Endothelial cell of umbilical vein (primary cell): ENCODE results near the gene PPP1R10. TPM values are rescaled to one million over a fixed set of nuclear protein-coding genes. Genes with fewer than 3 reads are reported as not detected.
A peak's percentile ranks its signal among the peaks of the same experiment; 100 is the strongest.

ENCODE experiments used
- BruUV-seq: library from RNA; stranded (reverse); fragments of 400-500 nt; replicated peaks from 2 replicates; lab custom pipeline; 2021; lab: Mats Ljungman, UMichigan
- CTCF ChIA-PET: fragments of 300-600, 350-600 bp; sonication (Branson Sonifier 250); formaldehyde crosslinking; loops from one replicate; lab custom pipeline; 2021; ENCODE audit warnings: antibody characterized with exemption, inconsistent platforms; lab: Charles Lee
- POLR2A ChIA-PET: fragments of 300-600, 350-600 bp; sonication (Branson Sonifier 250); formaldehyde crosslinking; loops from one replicate; lab custom pipeline; 2021; ENCODE audit warnings: antibody characterized with exemption, inconsistent platforms; lab: Charles Lee
- DNase-seq: peaks from one replicate; pipeline ENCODE4 v3.0.0-alpha.2; 2011; ENCODE audit warnings: low read depth, low spot score
- FAIRE-seq: peaks from 2 replicates; lab custom pipeline; 2011; peaks lifted over from hg19 to GRCh38; lab: Jason Lieb, UNC
- H2AFZ ChIP-seq: 2 replicates; pipeline ENCODE4 v1.6.0; 2012; ENCODE audit warnings: low read depth, low read length, control low read depth, inconsistent platforms
- H3K27ac ChIP-seq: 2 replicates; pipeline ENCODE4 v1.5.1; 2011; ENCODE audit warnings: low read depth, mild to moderate bottlenecking, control low read depth, low read length, moderate library complexity; ENCODE audit not compliant: insufficient read depth
- H3K27me3 ChIP-seq, 2 experiments: 2 replicates each; pipeline versions ENCODE4 v1.6.0 to v1.6.1; 2011; ENCODE audit warnings: low read length in 2 of 2, mixed read lengths in 1 of 2; ENCODE audit not compliant: control insufficient read depth in 2 of 2, insufficient read depth in 2 of 2
- H3K36me3 ChIP-seq, 2 experiments: 2 replicates in 1 of 2; 3 replicates in 1 of 2; pipeline ENCODE4 v1.5.1; 2011; ENCODE audit warnings: low read length in 2 of 2, mild to moderate bottlenecking in 1 of 2, moderate library complexity in 1 of 2; ENCODE audit not compliant: control insufficient read depth in 2 of 2, insufficient read depth in 2 of 2; ENCODE audit errors: extremely low read depth in 1 of 2
- H3K4me1 ChIP-seq: 3 replicates; pipeline ENCODE4 v1.5.1; 2011; ENCODE audit warnings: mild to moderate bottlenecking, low read length; ENCODE audit not compliant: control insufficient read depth, insufficient read depth; ENCODE audit errors: extremely low read depth
- H3K4me2 ChIP-seq: 2 replicates; pipeline ENCODE4 v1.6.1; 2011; ENCODE audit warnings: low read length, control low read depth, mixed read lengths; ENCODE audit not compliant: insufficient read depth
- H3K4me3 ChIP-seq, 3 experiments: fragments of 200-600 bp in 1 of 3; sonication (generic), shearing (Covaris generic) in 1 of 3; replicated peaks in 1 of 3; 2 replicates each; pipeline ENCODE4 v1.5.1; 2011 to 2016; ENCODE audit warnings: control low read depth in 3 of 3, low read length in 3 of 3, mild to moderate bottlenecking in 2 of 3, inconsistent platforms in 1 of 3, low read depth in 1 of 3, moderate library complexity in 1 of 3; ENCODE audit not compliant: insufficient read depth in 1 of 3
- H3K79me2 ChIP-seq: 2 replicates; pipeline ENCODE4 v1.6.0; 2012; ENCODE audit warnings: low read length, inconsistent platforms; ENCODE audit not compliant: control insufficient read depth, insufficient read depth
- H3K9ac ChIP-seq: replicated peaks from 2 replicates; pipeline ENCODE3; 2011; ENCODE audit warnings: low read length, control low read depth; ENCODE audit not compliant: insufficient read depth; ENCODE audit errors: extremely low read depth
- H3K9me1 ChIP-seq: replicated peaks from 3 replicates; pipeline ENCODE4 v1.6.0; 2011; ENCODE audit warnings: mild to moderate bottlenecking, low read length; ENCODE audit not compliant: control insufficient read depth, insufficient read depth; ENCODE audit errors: extremely low read depth
- H3K9me3 ChIP-seq: replicated peaks from 2 replicates; pipeline ENCODE4 v1.5.1; 2012; ENCODE audit warnings: low read length, inconsistent platforms; ENCODE audit not compliant: control insufficient read depth, insufficient read depth
- H4K20me1 ChIP-seq: replicated peaks from 2 replicates; pipeline ENCODE3; 2011; ENCODE audit warnings: mild to moderate bottlenecking, low read length; ENCODE audit not compliant: control insufficient read depth, insufficient read depth; ENCODE audit errors: extremely low read depth
- CTCF ChIP-seq, 2 donors: IDR thresholded peaks; 1 replicate in 1 of 2; 2 replicates in 1 of 2; pipeline ENCODE4 v1.5.1; 2011; ENCODE audit warnings: low read length in 2 of 2, mild to moderate bottlenecking in 2 of 2, moderate library complexity in 2 of 2, control low read depth in 1 of 2, inconsistent platforms in 1 of 2, low read depth in 1 of 2; ENCODE audit not compliant: insufficient read depth in 1 of 2; ENCODE audit errors: extremely low read depth in 1 of 2
- EZH2 ChIP-seq: IDR thresholded peaks from 2 replicates; pipeline ENCODE4 v1.6.1; 2012; ENCODE audit warnings: borderline replicate concordance, low read depth, mild to moderate bottlenecking, moderate library complexity, low read length, inconsistent platforms; ENCODE audit not compliant: severe bottlenecking
- JUN ChIP-seq: IDR thresholded peaks from 2 replicates; pipeline ENCODE4 v1.6.1; 2011; ENCODE audit warnings: borderline replicate concordance, low read depth; ENCODE audit not compliant: insufficient read length, insufficient read depth
- MAX ChIP-seq: IDR thresholded peaks from 2 replicates; pipeline ENCODE4 v1.6.1; 2011; ENCODE audit not compliant: insufficient read depth, insufficient read length
- POLR2A ChIP-seq: IDR thresholded peaks from 2 replicates; pipeline ENCODE4 v1.6.1; 2012; ENCODE audit warnings: low read depth, mild to moderate bottlenecking, control low read depth, low read length
- POLR2AphosphoS5 ChIP-seq: IDR thresholded peaks from 2 replicates; pipeline ENCODE4 v1.6.1; 2012; ENCODE audit warnings: low read depth, mild to moderate bottlenecking, control low read depth, low read length, moderate library complexity; ENCODE audit not compliant: insufficient read depth
- dilution Hi-C: fragments of 300-500 bp; cut with MboI; formaldehyde crosslinking; loops from one replicate; pipeline ENCODE4 v1.15.0; 2019; ENCODE audit warnings: low sequenced_read_pairs; ENCODE audit not compliant: extremely low pct_ligation_motif_present
- intact Hi-C: fragments of 100-400 bp; cut with micrococcal nuclease; formaldehyde crosslinking; loops from one replicate; pipeline ENCODE4 v1.10.0; 2022
- polyA plus RNA-seq, 4 experiments: library from polyadenylated mRNA; depleted of rRNA in 3 of 4; stranded (reverse) in 3 of 4; unstranded in 1 of 4; fragments of >200 nt; gene quantifications; 2 replicates each; pipeline versions ENCODE4 v1.2.1 to v1.2.3, GENCODE V29; 2011 to 2012; ENCODE audit warnings: missing spikeins in 1 of 4
- total RNA-seq: library from RNA; stranded (reverse); gene quantifications from 2 replicates; pipeline ENCODE4 v1.2.3, GENCODE V29; 2021

Gene PPP1R10
- total and polyA plus RNA-seq, 2 donors (not counting 3 experiments of a cell fraction or from before 2014, with no cell fraction given) = 19.2 to 88.3 TPM

GRCh38 chr6:30612687-30613248, 4.3 kb downstream of the PPP1R10 start:
- H3K9me1 ChIP-seq = no peaks in the 10 kb centered on the region
- H3K27ac ChIP-seq = peak overlapping the region; percentile 3
- DNase-seq (no peak), FAIRE-seq (no peak)
- CTCF ChIA-PET = interaction anchor here (0.7 to 4.5 kb wide), 14 partner anchors 9 to 159 kb away, joined by 3 to 47 read pairs (median 6); partner anchors contain the start of gene DHX16
- peaks cover 16% of the 10 kb centered on the region for H3K4me1 ChIP-seq
- dilution Hi-C loops (no loop called here), intact Hi-C loops (loop anchor here (5.0 kb wide), 1 partner anchor 130 kb away; no protein-coding TSS in a partner anchor)
- POLR2A ChIA-PET = interaction anchor here (1.0 to 4.1 kb wide), 4 partner anchors 14 to 131 kb away, joined by 4 to 63 read pairs (median 5); no protein-coding TSS in a partner anchor
- no peak overlapping the region for H3K4me3 ChIP-seq
- H3K9me3 ChIP-seq = no peaks in the 10 kb centered on the region
- no peak for TF ChIP-seq CTCF (IDR thresholded peaks at IDR 0.05; ENCODE audit: extremely low read depth in 1 of 2, insufficient read depth in 1 of 2, low read depth in 1 of 2, low read length in 2 of 2)
- TF ChIP-seq POLR2AphosphoS5 = peak; percentile 51
- TF ChIP-seq POLR2A = peak; percentile 77
- H3K9ac ChIP-seq = no peak overlapping the region
- no peak overlapping the region for H2AFZ ChIP-seq
- H3K4me2 ChIP-seq = no peak overlapping the region
- H3K27me3 ChIP-seq = no peaks in the 10 kb centered on the region
- H3K79me2 ChIP-seq = peaks cover 28% of the 10 kb centered on the region
- BruUV-seq = no TSS peak
- no peaks in the 10 kb centered on the region for H4K20me1 ChIP-seq
- peaks cover 10 to 12% of the 10 kb centered on the region in 2 experiments for H3K36me3 ChIP-seq

- Histone ChIP-seq H4K20me1 (no peaks in the 10 kb centered on the region), H2AFZ (no peak overlapping the region), H3K36me3 (peaks cover 10 to 14% of the 10 kb centered on the region in 2 experiments), H3K79me2 (peaks cover 28% of the 10 kb centered on the region), H3K9me3 (no peaks in the 10 kb centered on the region), H3K9me1 (no peaks in the 10 kb centered on the region), H3K4me1 (peaks cover 16% of the 10 kb centered on the region), H3K27me3 (no peaks in the 10 kb centered on the region), H3K4me2 (no peak overlapping the region), H3K9ac (no peak overlapping the region), H3K4me3 (no peak overlapping the region), H3K27ac (no peak overlapping the region)
- TF ChIP-seq MAX (no peak), EZH2 (no peak), POLR2A (no peak), JUN (no peak), CTCF (IDR thresholded peaks at IDR 0.05; ENCODE audit: extremely low read depth in 1 of 2, insufficient read depth in 1 of 2, low read depth in 1 of 2, low read length in 2 of 2) (peak in 1 of 2 donors; percentile 22)
- no peak for DNase-seq
- dilution Hi-C loops = no loop called here
- FAIRE-seq = no peak
- ChIA-PET CTCF (interaction anchor here (0.7 to 4.5 kb wide), 15 partner anchors 8 to 159 kb away, joined by 3 to 47 read pairs (median 6); partner anchors contain the start of gene DHX16), POLR2A (interaction anchor here (1.2 to 4.1 kb wide), 3 partner anchors 13 to 130 kb away, joined by 5 to 63 read pairs (median 5); no protein-coding TSS in a partner anchor)
- intact Hi-C loops = loop anchor here (5.0 kb wide), 1 partner anchor 130 kb away; no protein-coding TSS in a partner anchor
- no TSS peak for BruUV-seq
These were observed 4.8 kb downstream of the PPP1R10 start for GRCh38 chr6:30612213-30612612.
